BJ (cell line): ENCODE measurements around the gene MARCHF6. TPM values are rescaled to one million over a fixed set of nuclear protein-coding genes. Genes with fewer than 3 reads are reported as not detected.

Experiments used
- CTCF ChIA-PET: fragments of 350-600 bp; formaldehyde crosslinking; extraction: SDS; loops from one replicate; lab custom pipeline; 2021; ENCODE audit warnings: antibody characterized with exemption, inconsistent platforms; lab: Yijun Ruan, JAX
- POLR2A ChIA-PET: fragments of 300-600 bp; sonication (Branson Sonifier 250); formaldehyde crosslinking; extraction: SDS; loops from one replicate; lab custom pipeline; 2021; ENCODE audit warnings: antibody characterized with exemption; lab: Charles Lee
- DNase-seq: peaks from one replicate; pipeline ENCODE4 v3.0.0-alpha.2; 2011; ENCODE audit warnings: low read depth
- H3K27me3 ChIP-seq: 2 replicates; pipeline ENCODE4 v1.6.0; 2011; ENCODE audit warnings: low read length; ENCODE audit not compliant: control insufficient read depth, insufficient read depth
- H3K36me3 ChIP-seq: 2 replicates; pipeline ENCODE4 v1.5.1; 2011; ENCODE audit warnings: low read length; ENCODE audit not compliant: control insufficient read depth, insufficient read depth
- H3K4me3 ChIP-seq: 2 replicates; pipeline ENCODE4 v1.5.1; 2011; ENCODE audit warnings: low read depth, mild to moderate bottlenecking, control low read depth, low read length
- polyA plus RNA-seq: library from polyadenylated mRNA; depleted of rRNA; stranded (reverse); fragments of >200 nt; gene quantifications from 2 replicates; pipeline ENCODE4 v1.2.3, GENCODE V29; 2011
- TF ChIP-seq, protein P1 (sequence below): IDR thresholded peaks from 2 replicates; pipeline ENCODE4 v1.5.1; 2011; ENCODE audit warnings: low read depth, mild to moderate bottlenecking, control low read depth, inconsistent platforms, low read length, moderate library complexity; ENCODE audit not compliant: insufficient read depth

MARCHF6 gene
- polyA plus RNA-seq, 1 experiment = 110 TPM

DNA sequence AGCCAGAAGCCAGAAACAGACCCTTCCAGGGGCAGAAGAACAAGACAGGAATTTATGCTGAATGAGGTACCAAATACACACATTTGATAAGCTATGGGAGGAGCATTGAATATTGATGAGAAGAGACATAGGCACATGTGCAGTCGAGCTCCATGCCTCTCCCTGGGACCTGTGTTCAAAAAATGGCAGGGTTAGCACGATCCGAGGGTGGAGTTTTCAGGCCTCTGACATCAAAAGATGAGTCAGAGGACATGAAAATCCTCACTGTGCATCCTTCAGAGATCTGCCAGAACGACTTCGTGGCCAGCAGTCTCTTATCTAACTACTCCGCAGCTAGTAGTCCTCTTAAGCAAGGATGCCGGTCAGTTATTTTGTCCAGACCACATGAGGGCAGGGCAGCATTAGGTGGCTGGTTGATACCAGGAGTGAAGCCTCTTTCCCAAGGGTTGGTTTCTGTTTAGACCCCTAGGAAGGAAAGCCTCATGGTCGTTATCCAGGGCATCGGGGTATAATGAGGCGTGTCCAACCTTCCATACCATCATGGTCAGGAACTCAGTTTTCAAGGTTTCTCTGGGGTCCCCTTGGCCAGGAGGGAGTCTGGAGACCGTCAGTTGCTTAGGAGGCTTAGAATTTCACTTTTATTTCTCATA, 34.2 kb upstream of the MARCHF6 start:
- DNase-seq = no peak
- Histone ChIP-seq H3K36me3 (no peaks in the 10 kb centered on the region), H3K27me3 (0 out of 2 replicates have a peak, but pooled peaks cover 1% of the 10 kb centered on the region), H3K4me3 (no peak overlapping the region)
- CTCF ChIA-PET = interaction anchor here (1.1 kb wide), 2 partner anchors 9 to 10 kb away, joined by 3 read pairs; no protein-coding TSS in a partner anchor
- TF ChIP-seq, protein P1, sequence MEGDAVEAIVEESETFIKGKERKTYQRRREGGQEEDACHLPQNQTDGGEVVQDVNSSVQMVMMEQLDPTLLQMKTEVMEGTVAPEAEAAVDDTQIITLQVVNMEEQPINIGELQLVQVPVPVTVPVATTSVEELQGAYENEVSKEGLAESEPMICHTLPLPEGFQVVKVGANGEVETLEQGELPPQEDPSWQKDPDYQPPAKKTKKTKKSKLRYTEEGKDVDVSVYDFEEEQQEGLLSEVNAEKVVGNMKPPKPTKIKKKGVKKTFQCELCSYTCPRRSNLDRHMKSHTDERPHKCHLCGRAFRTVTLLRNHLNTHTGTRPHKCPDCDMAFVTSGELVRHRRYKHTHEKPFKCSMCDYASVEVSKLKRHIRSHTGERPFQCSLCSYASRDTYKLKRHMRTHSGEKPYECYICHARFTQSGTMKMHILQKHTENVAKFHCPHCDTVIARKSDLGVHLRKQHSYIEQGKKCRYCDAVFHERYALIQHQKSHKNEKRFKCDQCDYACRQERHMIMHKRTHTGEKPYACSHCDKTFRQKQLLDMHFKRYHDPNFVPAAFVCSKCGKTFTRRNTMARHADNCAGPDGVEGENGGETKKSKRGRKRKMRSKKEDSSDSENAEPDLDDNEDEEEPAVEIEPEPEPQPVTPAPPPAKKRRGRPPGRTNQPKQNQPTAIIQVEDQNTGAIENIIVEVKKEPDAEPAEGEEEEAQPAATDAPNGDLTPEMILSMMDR = no peak
- POLR2A ChIA-PET = no interaction called here

DNA sequence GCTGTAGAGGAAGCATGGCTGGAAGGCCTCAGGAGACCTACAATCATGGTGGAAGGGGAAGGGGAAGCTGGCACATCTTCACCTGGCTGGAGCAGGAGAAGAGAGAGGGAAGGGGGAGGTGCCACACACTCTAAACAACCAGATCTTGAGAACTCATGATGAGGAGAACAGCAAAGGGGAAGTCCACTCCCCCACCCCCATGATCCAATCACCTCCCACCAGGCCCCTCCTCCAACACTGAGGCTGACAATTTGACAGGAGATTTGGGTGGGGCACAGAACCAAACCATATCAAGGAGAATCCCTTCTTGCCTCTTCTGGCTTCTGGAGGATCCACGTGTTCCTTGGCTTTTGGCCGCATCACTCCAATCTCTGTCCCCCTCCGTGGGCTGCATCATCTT, 32.7 kb upstream of the MARCHF6 start:
- DNase-seq = no peak

DNA sequence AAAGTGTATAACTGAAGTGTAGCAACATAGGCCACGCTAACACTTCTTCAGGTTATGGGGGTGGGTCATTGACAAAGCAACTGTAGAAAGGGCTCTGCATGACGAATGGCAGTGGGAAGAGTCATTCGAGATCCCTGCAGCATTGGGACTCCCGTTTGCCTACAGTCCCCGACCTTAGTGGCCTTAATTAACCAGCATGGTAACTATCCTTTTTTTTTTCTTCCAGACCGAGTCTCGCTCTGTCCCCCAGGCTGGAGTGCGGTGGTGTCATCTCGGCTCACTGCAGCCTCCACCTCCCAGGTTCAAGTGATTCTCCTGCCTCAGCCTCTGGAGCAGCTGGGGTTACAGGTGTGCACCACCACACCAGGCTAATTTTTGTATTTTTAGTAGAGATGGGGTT, 31.6 kb upstream of the MARCHF6 start:
- TF ChIP-seq, protein P1 = no peak
- H3K4me3 ChIP-seq = no peak overlapping the region
- H3K27me3 ChIP-seq = 0 out of 2 replicates have a peak, but pooled peaks cover 1% of the 10 kb centered on the region
- no peak for DNase-seq
- POLR2A ChIA-PET = no interaction called here
- CTCF ChIA-PET = no interaction called here
- no peaks in the 10 kb centered on the region for H3K36me3 ChIP-seq

More for the DNA sequence above, 32.7 kb upstream of the MARCHF6 start:
- Histone ChIP-seq H3K27me3 (0 out of 2 replicates have a peak, but pooled peaks cover 1% of the 10 kb centered on the region), H3K4me3 (no peak overlapping the region), H3K36me3 (no peaks in the 10 kb centered on the region)
- TF ChIP-seq, protein P1 = no peak
- ChIA-PET POLR2A (no interaction called here), CTCF (no interaction called here)

DNA sequence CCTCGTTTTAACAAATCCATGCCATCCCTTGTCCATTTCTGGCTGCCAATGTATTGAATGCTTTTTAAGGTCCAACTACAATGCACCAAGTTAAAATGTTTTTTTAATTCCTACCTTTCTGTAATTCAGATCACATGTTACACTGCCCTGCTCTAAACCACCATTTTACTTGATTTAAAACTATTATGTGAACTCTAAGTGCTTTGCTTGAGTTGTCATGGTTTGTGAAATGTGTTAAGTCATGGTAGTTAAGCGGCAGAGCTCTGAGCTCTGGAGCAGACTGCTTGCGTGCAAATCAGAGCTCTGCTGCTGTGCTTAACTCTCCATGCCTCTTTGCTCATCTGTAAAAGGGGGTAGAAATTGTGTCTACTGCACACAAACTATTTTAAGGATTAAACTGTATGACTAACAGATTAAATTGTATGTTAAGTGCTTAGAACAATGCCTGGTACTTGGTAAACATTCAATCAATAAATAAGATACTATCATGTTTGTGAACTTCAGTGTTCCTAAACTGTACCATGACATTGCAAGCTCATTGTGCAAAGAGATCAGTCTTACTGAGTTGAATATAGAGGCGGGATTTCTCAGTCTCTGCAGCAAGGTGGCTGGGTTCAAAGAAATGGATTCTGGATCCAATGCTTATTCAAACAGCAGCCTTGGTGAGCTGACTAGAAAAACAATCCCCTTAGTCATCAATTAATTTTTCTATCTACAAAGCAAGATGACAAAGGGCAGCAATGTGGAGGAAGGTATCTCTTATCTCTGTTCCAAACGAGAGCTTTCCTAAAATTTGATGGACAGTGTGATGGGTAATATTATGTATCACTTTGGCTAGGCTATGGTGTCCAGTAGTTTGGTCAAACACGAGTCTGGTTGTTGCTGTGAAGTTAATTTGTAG, 29.7 kb upstream of the MARCHF6 start:
- DNase-seq = no peak
- CTCF ChIA-PET = no interaction called here
- Histone ChIP-seq H3K36me3 (no peaks in the 10 kb centered on the region), H3K27me3 (0 out of 2 replicates have a peak, but pooled peaks cover 1% of the 10 kb centered on the region), H3K4me3 (no peak overlapping the region)
- TF ChIP-seq, protein P1 = no peak
- POLR2A ChIA-PET = no interaction called here

DNA sequence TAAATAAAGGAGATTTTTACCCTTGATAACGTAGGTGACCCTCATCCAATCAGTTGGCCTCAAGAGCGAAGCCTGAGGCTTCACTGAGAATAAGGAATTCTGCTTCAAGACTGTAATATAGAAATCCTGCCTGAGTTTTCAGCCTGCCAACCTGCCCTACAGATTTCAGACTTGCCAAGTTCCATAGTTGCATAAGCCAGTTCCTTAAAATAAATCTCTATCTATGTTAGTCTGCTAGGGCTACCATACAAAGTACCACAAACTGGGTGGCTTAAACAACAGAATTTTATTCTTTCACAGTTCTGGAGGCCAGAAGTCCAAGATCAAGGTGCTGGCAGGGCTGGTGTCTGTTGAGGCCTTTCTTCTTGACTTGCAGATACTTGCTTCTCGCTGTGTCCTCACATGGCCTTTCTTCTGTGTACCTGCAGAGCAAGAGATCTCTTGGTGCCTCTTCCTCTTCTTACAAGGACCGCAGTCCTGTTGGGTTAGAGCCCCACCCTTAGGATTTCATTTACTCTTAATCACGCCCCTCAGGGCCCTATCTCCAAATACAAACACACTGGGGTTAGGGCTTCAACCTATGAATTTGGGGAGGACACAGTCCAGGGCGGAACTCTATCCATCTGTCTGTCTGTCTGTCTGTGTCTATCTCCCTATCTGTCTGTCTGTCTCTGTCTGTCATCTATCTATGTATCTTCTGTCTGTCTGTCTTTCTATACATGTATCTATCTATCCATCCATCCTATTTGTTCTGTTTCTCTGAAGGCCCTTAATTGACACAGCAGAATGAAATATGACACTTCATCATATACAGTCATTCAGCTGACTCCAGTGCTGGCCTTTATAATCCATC, 28.8 kb upstream of the MARCHF6 start:
- TF ChIP-seq, protein P1 = no peak
- Histone ChIP-seq H3K27me3 (0 out of 2 replicates have a peak, but pooled peaks cover 1% of the 10 kb centered on the region), H3K36me3 (no peaks in the 10 kb centered on the region), H3K4me3 (no peak overlapping the region)
- ChIA-PET POLR2A (no interaction called here), CTCF (no interaction called here)
- DNase-seq = no peak
